Endothelial cell of umbilical vein (primary cell): ENCODE results near the gene ATF6B. TPM values are rescaled to one million over a fixed set of nuclear protein-coding genes. Genes with fewer than 3 reads are reported as not detected.

ENCODE experiments used
- BruUV-seq: library from RNA; stranded (reverse); fragments of 400-500 nt; replicated peaks from 2 replicates; lab custom pipeline; 2021; lab: Mats Ljungman, UMichigan
- CTCF ChIA-PET: fragments of 300-600, 350-600 bp; sonication (Branson Sonifier 250); formaldehyde crosslinking; loops from one replicate; lab custom pipeline; 2021; ENCODE audit warnings: antibody characterized with exemption, inconsistent platforms; lab: Charles Lee
- POLR2A ChIA-PET: fragments of 300-600, 350-600 bp; sonication (Branson Sonifier 250); formaldehyde crosslinking; loops from one replicate; lab custom pipeline; 2021; ENCODE audit warnings: antibody characterized with exemption, inconsistent platforms; lab: Charles Lee
- DNase-seq: peaks from one replicate; pipeline ENCODE4 v3.0.0-alpha.2; 2011; ENCODE audit warnings: low read depth, low spot score
- FAIRE-seq: peaks from 2 replicates; lab custom pipeline; 2011; peaks lifted over from hg19 to GRCh38; lab: Jason Lieb, UNC
- H2AFZ ChIP-seq: 2 replicates; pipeline ENCODE4 v1.6.0; 2012; ENCODE audit warnings: low read depth, low read length, control low read depth, inconsistent platforms
- H3K27ac ChIP-seq: 2 replicates; pipeline ENCODE4 v1.5.1; 2011; ENCODE audit warnings: low read depth, mild to moderate bottlenecking, control low read depth, low read length, moderate library complexity; ENCODE audit not compliant: insufficient read depth
- H3K27me3 ChIP-seq, 2 experiments: 2 replicates each; pipeline versions ENCODE4 v1.6.0 to v1.6.1; 2011; ENCODE audit warnings: low read length in 2 of 2, mixed read lengths in 1 of 2; ENCODE audit not compliant: control insufficient read depth in 2 of 2, insufficient read depth in 2 of 2
- H3K36me3 ChIP-seq, 2 experiments: 2 replicates in 1 of 2; 3 replicates in 1 of 2; pipeline ENCODE4 v1.5.1; 2011; ENCODE audit warnings: low read length in 2 of 2, mild to moderate bottlenecking in 1 of 2, moderate library complexity in 1 of 2; ENCODE audit not compliant: control insufficient read depth in 2 of 2, insufficient read depth in 2 of 2; ENCODE audit errors: extremely low read depth in 1 of 2
- H3K4me1 ChIP-seq: 3 replicates; pipeline ENCODE4 v1.5.1; 2011; ENCODE audit warnings: mild to moderate bottlenecking, low read length; ENCODE audit not compliant: control insufficient read depth, insufficient read depth; ENCODE audit errors: extremely low read depth
- H3K4me2 ChIP-seq: 2 replicates; pipeline ENCODE4 v1.6.1; 2011; ENCODE audit warnings: low read length, control low read depth, mixed read lengths; ENCODE audit not compliant: insufficient read depth
- H3K4me3 ChIP-seq, 3 experiments: fragments of 200-600 bp in 1 of 3; sonication (generic), shearing (Covaris generic) in 1 of 3; replicated peaks in 1 of 3; 2 replicates each; pipeline ENCODE4 v1.5.1; 2011 to 2016; ENCODE audit warnings: control low read depth in 3 of 3, low read length in 3 of 3, mild to moderate bottlenecking in 2 of 3, inconsistent platforms in 1 of 3, low read depth in 1 of 3, moderate library complexity in 1 of 3; ENCODE audit not compliant: insufficient read depth in 1 of 3
- H3K79me2 ChIP-seq: 2 replicates; pipeline ENCODE4 v1.6.0; 2012; ENCODE audit warnings: low read length, inconsistent platforms; ENCODE audit not compliant: control insufficient read depth, insufficient read depth
- H3K9ac ChIP-seq: replicated peaks from 2 replicates; pipeline ENCODE3; 2011; ENCODE audit warnings: low read length, control low read depth; ENCODE audit not compliant: insufficient read depth; ENCODE audit errors: extremely low read depth
- H3K9me1 ChIP-seq: replicated peaks from 3 replicates; pipeline ENCODE4 v1.6.0; 2011; ENCODE audit warnings: mild to moderate bottlenecking, low read length; ENCODE audit not compliant: control insufficient read depth, insufficient read depth; ENCODE audit errors: extremely low read depth
- H3K9me3 ChIP-seq: replicated peaks from 2 replicates; pipeline ENCODE4 v1.5.1; 2012; ENCODE audit warnings: low read length, inconsistent platforms; ENCODE audit not compliant: control insufficient read depth, insufficient read depth
- H4K20me1 ChIP-seq: replicated peaks from 2 replicates; pipeline ENCODE3; 2011; ENCODE audit warnings: mild to moderate bottlenecking, low read length; ENCODE audit not compliant: control insufficient read depth, insufficient read depth; ENCODE audit errors: extremely low read depth
- CTCF ChIP-seq, 2 donors: IDR thresholded peaks; 1 replicate in 1 of 2; 2 replicates in 1 of 2; pipeline ENCODE4 v1.5.1; 2011; ENCODE audit warnings: low read length in 2 of 2, mild to moderate bottlenecking in 2 of 2, moderate library complexity in 2 of 2, control low read depth in 1 of 2, inconsistent platforms in 1 of 2, low read depth in 1 of 2; ENCODE audit not compliant: insufficient read depth in 1 of 2; ENCODE audit errors: extremely low read depth in 1 of 2
- EZH2 ChIP-seq: IDR thresholded peaks from 2 replicates; pipeline ENCODE4 v1.6.1; 2012; ENCODE audit warnings: borderline replicate concordance, low read depth, mild to moderate bottlenecking, moderate library complexity, low read length, inconsistent platforms; ENCODE audit not compliant: severe bottlenecking
- FOS ChIP-seq: IDR thresholded peaks from 2 replicates; pipeline ENCODE4 v1.6.1; 2011; ENCODE audit warnings: mild to moderate bottlenecking, low read length, moderate library complexity, borderline replicate concordance; ENCODE audit not compliant: insufficient read depth
- GATA2 ChIP-seq: IDR thresholded peaks from 2 replicates; pipeline ENCODE4 v1.7.0; 2011; ENCODE audit warnings: low read depth, mild to moderate bottlenecking, moderate library complexity, mixed read lengths, low read length; ENCODE audit not compliant: insufficient read length, insufficient read depth
- JUN ChIP-seq: IDR thresholded peaks from 2 replicates; pipeline ENCODE4 v1.6.1; 2011; ENCODE audit warnings: borderline replicate concordance, low read depth; ENCODE audit not compliant: insufficient read length, insufficient read depth
- MAX ChIP-seq: IDR thresholded peaks from 2 replicates; pipeline ENCODE4 v1.6.1; 2011; ENCODE audit not compliant: insufficient read depth, insufficient read length
- MYC ChIP-seq: IDR thresholded peaks from one replicate; pipeline ENCODE4 v1.6.1; 2011; ENCODE audit warnings: mild to moderate bottlenecking, low read depth, low read length
- POLR2A ChIP-seq: IDR thresholded peaks from 2 replicates; pipeline ENCODE4 v1.6.1; 2012; ENCODE audit warnings: low read depth, mild to moderate bottlenecking, control low read depth, low read length
- POLR2AphosphoS5 ChIP-seq: IDR thresholded peaks from 2 replicates; pipeline ENCODE4 v1.6.1; 2012; ENCODE audit warnings: low read depth, mild to moderate bottlenecking, control low read depth, low read length, moderate library complexity; ENCODE audit not compliant: insufficient read depth
- dilution Hi-C: fragments of 300-500 bp; cut with MboI; formaldehyde crosslinking; loops from one replicate; pipeline ENCODE4 v1.15.0; 2019; ENCODE audit warnings: low sequenced_read_pairs; ENCODE audit not compliant: extremely low pct_ligation_motif_present
- intact Hi-C: fragments of 100-400 bp; cut with micrococcal nuclease; formaldehyde crosslinking; loops from one replicate; pipeline ENCODE4 v1.10.0; 2022
- polyA plus RNA-seq, 4 experiments: library from polyadenylated mRNA; depleted of rRNA in 3 of 4; stranded (reverse) in 3 of 4; unstranded in 1 of 4; fragments of >200 nt; gene quantifications; 2 replicates each; pipeline versions ENCODE4 v1.2.1 to v1.2.3, GENCODE V29; 2011 to 2012; ENCODE audit warnings: missing spikeins in 1 of 4
- total RNA-seq: library from RNA; stranded (reverse); gene quantifications from 2 replicates; pipeline ENCODE4 v1.2.3, GENCODE V29; 2021

Gene ATF6B
- total and polyA plus RNA-seq, 2 donors (not counting 3 experiments of a cell fraction or from before 2014, with no cell fraction given): 106 to 115 TPM

- BruUV-seq: no TSS peak
- CTCF ChIA-PET: no interaction called here
- DNase-seq (no peak), FAIRE-seq (no peak)
- no peak overlapping the region for H2AFZ ChIP-seq
- H3K9me3 ChIP-seq: no peaks in the 10 kb centered on the region
- H4K20me1 ChIP-seq: no peaks in the 10 kb centered on the region
- intact Hi-C loops: no loop called here
- H3K9ac ChIP-seq: no peak overlapping the region
- no peak overlapping the region for H3K27ac ChIP-seq
- no peaks in the 10 kb centered on the region for H3K36me3 ChIP-seq
- H3K9me1 ChIP-seq: no peaks in the 10 kb centered on the region
- no peaks in the 10 kb centered on the region for H3K79me2 ChIP-seq
- H3K4me2 ChIP-seq: no peak overlapping the region
- dilution Hi-C loops: no loop called here
- H3K4me1 ChIP-seq: no peaks in the 10 kb centered on the region
- peaks cover 0 to 4% of the 10 kb centered on the region in 2 experiments for H3K27me3 ChIP-seq
- TF ChIP-seq JUN (no peak), POLR2A (no peak), GATA2 (no peak), POLR2AphosphoS5 (no peak), CTCF (IDR thresholded peaks at IDR 0.05; ENCODE audit: extremely low read depth in 1 of 2, insufficient read depth in 1 of 2, low read depth in 1 of 2, low read length in 2 of 2) (no peak), FOS (no peak), EZH2 (no peak), MAX (no peak), MYC (no peak)
- no peak overlapping the region for H3K4me3 ChIP-seq
- POLR2A ChIA-PET: no interaction called here
Measured at GRCh38 chr6:32073101-32073500, 54.9 kb downstream of the ATF6B start.
